Stimulated activated CD8-positive, alpha-beta memory T cell treated with anti-CD3 and anti-CD28 coated beads, Interleukin-7, amount 100 ng/mL, for 1 hour (primary cell): Measurements from ENCODE around the gene SSC5D.

Experiments used
- DNase-seq, 2 donors: peaks; one replicate each; pipeline ENCODE4 v3.0.0-alpha.2; 2020; ENCODE audit warnings: low read depth in 2 of 2

SSC5D gene

DNA sequence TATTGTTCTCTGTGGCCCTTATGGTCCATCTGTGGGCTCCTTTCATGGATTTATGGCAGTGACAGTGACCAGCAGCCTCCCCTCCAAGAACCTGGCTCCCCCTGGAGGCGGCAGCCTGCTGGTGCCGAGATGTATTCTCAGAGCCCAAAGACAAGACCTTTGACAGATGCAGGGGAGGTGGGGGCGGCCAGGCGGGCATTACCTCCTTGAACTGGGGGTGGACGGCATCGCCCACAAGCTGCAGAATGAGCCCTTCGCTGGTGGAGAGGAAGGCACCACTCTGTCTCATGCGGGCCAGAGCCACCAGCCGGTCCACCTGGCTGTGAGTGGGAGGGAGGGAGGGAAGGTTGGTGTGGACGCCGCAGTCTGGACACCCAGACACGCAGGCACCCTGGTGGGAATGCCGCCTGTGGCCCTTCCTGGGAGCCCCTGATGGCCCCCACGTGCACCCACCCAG is 33.4 kb upstream of the SSC5D start:
- DNase-seq = no peak

DNA sequence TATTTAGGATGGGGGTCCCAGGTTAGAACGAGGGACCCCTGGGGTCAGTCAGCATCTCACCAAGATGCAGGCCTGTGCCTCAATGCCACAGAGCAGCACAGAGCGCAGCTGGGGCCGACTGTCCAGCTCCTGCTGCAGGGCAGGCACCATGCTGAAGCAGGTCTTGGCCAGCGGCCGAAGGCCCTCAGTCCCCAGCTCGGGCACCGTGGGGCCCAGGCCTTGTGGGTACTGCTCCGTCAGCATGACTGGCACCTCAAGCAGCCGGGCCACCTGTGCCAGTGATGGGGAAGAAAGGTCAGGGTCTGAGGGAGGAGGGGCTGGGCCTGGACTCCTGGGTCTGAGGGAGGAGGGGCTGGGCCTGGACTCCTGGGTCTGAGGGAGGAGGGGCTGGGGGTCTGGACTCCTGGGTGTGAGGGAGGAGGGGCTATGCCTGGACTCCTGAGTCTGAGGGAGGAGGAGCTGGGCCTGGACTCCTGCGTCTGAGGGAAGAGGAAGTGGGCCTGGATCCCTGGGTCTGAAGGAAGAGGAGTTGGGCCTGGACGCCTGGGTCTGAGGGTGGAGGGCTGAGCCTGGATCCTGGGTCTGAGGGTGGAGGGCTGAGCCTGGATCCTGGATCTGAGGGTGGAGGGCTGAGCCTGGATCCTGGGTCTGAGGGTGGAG is 32.5 kb upstream of the SSC5D start:
- no peak for DNase-seq

GRCh38 chr19:55456347-55456746 is 31.9 kb upstream of the SSC5D start:
- DNase-seq = no peak

DNA sequence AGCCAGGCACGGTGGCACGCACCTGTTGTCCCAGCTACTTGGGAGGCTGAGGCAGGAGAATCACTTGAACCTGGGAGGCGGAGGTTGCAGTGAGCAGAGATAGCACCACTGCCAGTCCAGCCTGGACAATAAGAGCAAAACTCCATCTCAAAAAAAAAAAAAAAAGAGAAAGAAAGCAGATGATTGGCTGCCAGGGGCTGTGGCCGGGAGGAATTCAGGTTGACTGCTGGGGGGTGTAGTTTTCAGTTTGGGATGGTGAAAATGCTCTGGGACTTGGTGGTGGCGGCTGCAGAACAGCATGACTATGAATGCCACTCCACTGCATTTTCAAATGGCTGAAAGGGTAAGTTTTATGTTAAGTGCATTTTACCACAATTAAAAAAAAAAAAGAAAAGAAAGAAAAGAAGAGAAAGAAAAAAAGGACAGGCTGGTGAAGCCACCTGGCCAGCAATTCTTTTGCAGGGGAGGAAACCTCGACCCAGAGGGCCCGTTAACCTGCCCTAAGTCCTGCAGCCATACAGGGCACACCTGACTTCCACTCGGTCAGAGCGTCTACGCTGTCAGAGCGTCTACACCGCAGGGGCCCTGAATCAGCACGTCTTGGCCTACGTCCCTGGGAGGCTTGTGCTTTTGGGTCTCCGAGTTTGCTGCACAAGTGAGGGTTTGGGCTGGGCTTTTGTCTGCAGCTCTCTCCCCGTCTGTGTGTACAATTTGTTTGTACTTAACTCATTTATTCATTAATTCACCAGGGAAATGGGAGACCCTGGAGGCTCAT is 30.4 kb upstream of the SSC5D start:
- no peak for DNase-seq

- no peak for DNase-seq
These were observed 28.7 kb upstream of the SSC5D start for GRCh38 chr19:55459551-55459949.

- no peak for DNase-seq
These were observed 28.1 kb upstream of the SSC5D start for GRCh38 chr19:55459950-55460657.

GRCh38 chr19:55460670-55461258 is 27.5 kb upstream of the SSC5D start:
- no peak for DNase-seq

GRCh38 chr19:55461259-55461973 is 26.8 kb upstream of the SSC5D start, which contains the start of gene ISOC2:
Gene ISOC2, minus strand, starts transcription at chr19:55461642. Its CDS starts 5,156 bp downstream, at chr19:55456486.
- peak; percentile 100 for DNase-seq

GRCh38 chr19:55461974-55462626 is 26.1 kb upstream of the SSC5D start:
- no peak for DNase-seq

DNA sequence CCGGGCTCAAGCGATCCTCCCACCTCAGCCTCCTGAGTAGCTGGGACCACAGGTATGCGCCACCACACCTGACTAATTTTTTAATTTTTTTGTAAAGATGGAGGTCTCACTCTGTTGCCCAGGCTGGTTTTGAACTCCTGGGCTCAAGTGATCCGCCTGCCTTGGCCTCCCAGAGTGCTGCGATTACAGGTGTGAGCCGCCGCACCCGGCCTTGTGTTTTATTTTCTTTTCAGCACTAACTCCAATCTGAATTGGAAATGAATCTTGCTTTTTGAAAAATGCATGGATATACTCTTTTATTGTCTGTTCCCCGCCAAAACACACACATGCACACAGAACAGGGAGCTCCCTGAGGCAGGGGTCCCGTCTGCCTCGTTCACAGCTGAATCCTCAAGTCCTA is 25.5 kb upstream of the SSC5D start:
- no peak for DNase-seq

DNA sequence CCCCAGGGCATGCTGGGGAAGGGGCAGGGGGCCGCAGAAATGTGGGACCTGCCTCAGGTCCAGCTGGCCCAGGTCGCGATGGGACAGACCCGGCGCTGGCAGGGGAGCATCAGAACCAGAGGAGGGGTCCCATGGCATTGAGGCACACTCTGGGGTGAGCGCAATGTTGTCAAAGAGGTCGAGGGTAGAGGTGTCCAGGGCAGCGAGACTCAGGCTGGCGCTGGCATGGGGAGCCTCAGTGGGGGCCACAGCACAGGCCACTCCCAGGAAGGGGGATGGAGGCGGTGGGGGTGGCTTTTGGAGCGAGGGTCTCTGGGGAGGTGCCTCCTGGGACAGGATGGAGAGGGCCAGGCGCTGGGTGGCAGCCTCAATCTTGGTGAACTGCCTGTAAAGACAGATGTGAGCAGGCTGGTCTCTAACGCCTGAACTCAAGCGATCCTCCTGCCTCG is 24.6 kb upstream of the SSC5D start:
- DNase-seq = no peak

- DNase-seq = no peak
These were observed 24.1 kb upstream of the SSC5D start for GRCh38 chr19:55464039-55464661.

GRCh38 chr19:55464662-55465054 is 23.6 kb upstream of the SSC5D start, which contains the start of gene C19orf85:
Gene C19orf85, minus strand, starts transcription at chr19:55464751. Its CDS starts 197 bp downstream, at chr19:55464554.
- no peak for DNase-seq

GRCh38 chr19:55465460-55466240 is 22.6 kb upstream of the SSC5D start:
- DNase-seq = no peak

DNA sequence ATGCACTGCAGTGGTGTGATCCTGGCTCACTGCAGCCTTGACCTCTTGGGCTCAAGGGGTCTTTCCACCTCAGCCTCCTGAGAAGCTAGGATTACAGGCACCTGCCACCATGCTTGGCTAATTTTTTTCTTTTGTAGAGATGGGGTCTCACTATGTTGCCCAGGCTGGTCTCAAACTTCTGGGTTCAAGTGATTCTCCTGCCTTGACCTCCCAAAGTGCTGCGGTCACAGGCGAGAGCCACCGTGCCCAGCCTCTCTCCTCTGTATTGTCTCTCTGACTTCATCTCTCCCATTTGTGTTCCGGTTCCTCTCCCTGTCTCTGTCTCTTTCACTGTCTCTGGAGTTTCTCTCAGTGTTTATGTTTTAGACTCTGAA is 22.0 kb upstream of the SSC5D start:
- no peak for DNase-seq

DNA sequence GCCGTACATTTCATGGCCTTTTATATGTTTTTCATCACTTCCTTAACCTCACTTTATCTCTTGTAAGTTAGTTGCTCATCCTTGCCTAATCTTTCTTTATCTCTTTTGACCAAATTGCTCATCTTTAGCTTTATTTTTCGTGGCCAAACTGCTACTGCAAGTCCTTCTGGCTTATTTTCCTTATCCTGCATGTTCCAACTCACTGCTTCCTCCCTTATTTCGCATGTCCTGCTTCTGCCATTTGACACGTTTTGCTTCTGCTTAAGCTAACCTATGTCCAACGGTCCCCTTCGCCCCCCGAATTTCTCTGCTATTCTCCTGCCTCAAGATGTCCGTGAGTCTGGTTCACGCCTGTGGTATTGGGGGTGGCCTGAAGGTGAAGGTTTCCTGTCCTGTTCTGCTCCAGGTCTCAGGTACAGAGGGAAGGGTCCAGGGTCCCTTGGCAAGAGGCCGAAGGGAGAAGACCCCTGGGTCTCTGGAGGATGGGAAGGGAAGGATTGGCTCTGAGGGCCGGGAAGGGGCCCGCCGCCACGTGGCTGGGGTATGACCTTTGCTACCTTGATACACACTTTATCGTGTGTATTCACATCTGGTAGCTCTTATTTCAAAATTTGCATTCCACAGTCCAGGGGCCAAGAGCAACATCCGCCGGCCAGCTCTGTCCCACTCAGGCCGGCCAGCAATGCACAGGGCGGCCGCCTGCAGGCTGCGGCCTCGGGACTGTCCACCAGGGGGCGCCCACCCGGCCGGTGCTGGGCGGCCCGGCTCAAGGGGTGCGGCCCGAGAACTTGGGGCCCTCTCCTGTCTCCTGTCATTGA is 20.8 kb upstream of the SSC5D start:
- peak; percentile 46 to 55 for DNase-seq

DNA sequence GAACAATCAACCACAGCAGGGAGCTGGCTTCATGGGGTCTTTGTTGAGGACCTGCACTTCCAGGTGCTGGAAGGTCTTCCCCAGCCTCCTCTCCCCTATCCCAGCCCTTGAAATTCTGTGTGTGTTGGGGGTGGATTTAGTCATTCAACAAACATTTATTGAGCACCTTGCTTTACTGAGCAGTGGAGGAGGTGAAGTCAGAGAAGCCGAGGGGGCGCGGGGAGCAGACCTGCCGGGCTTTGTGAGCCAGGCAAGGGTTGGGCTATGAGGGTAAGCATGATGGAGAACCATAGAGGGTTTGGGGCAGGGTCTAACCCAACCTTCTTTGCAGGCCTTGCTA is 20.2 kb upstream of the SSC5D start:
- DNase-seq = no peak

- DNase-seq = no peak
These were observed 17.0 kb upstream of the SSC5D start for GRCh38 chr19:55471266-55471665.

DNA sequence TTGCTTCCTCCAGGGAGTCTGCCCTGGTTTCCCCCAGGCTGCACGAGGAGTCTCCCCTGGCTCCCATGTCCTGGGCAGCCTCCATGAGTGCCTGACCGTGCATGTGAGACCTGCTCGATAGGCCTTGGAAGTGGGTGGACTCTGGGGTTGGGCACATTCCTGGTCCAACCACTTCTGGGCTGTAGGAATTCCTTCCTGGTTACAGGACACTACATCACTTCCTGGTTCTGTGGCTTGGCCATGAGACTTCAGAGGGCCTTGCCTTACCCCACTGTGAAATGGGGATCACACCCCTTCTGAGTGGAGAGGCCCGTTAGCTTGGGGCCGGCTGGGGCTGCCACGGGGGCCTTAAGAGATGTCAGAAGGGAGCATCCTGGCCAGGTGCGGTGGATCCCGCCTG is 15.8 kb upstream of the SSC5D start:
- no peak for DNase-seq
